NT2/D1 (cell line): Measurements from ENCODE around the gene KRTAP20-3.

ENCODE experiments used
- SUZ12 ChIP-seq: IDR thresholded peaks from 2 replicates; pipeline ENCODE4 v1.6.1; 2011; ENCODE audit not compliant: insufficient read length, insufficient read depth; ENCODE audit errors: extremely low read depth
- YY1 ChIP-seq: IDR thresholded peaks from 2 replicates; pipeline ENCODE4 v1.6.1; 2011; ENCODE audit not compliant: insufficient read length, insufficient read depth
- ZNF274 ChIP-seq: IDR thresholded peaks from 2 replicates; pipeline ENCODE4 v1.6.1; 2011; ENCODE audit warnings: mild to moderate bottlenecking, low read depth, low read length

- TF ChIP-seq SUZ12 (no peak), YY1 (no peak), ZNF274 (no peak)
These were observed 41.8 kb downstream of the KRTAP20-3 start for GRCh38 chr21:30684506-30684905.
